GM21619 (cell line): ENCODE results near the gene APOBEC3C.
A peak's percentile ranks its signal among the peaks of the same experiment; 100 is the strongest.
"Not testable (repeated sequence)": the region's sequence is repeated elsewhere in the genome, so short reads cannot be mapped to it uniquely, and the experiment has no call there.

ENCODE experiments used
- ATAC-seq: cut with Tn5 transposase; IDR thresholded peaks from one replicate; pipeline ENCODE4 v1.9.1; 2021; ENCODE audit not compliant: unreplicated experiment

Gene APOBEC3C

GRCh38 chr22:39055658-39056057 is 41.6 kb downstream of the APOBEC3C start:
- no peak for ATAC-seq

GRCh38 chr22:39061290-39061689 is 47.2 kb downstream of the APOBEC3C start:
- ATAC-seq = not testable (repeated sequence)

GRCh38 chr22:39061951-39062350 is 47.9 kb downstream of the APOBEC3C start:
- not testable (repeated sequence) for ATAC-seq

GRCh38 chr22:39063904-39064303 is 49.8 kb downstream of the APOBEC3C start:
- ATAC-seq = not testable (repeated sequence)

- peak; percentile 37 for ATAC-seq
Observed at GRCh38 chr22:39066442-39067276, 52.6 kb downstream of the APOBEC3C start.

GRCh38 chr22:39068033-39068785 is 54.2 kb downstream of the APOBEC3C start:
- no peak for ATAC-seq
